Heart right ventricle (tissue), 16 donors: ENCODE measurements around the gene ACER3. TPM values are rescaled to one million over a fixed set of nuclear protein-coding genes. Genes with fewer than 3 reads are reported as not detected.

Source experiments
- ATAC-seq, 8 donors: fragments of 200-7000 bp; cut with Tn5 transposase; one replicate each; pipeline ENCODE4 v1.9.1; 2020; ENCODE audit warnings: mild to moderate bottlenecking in 8 of 8, moderate library complexity in 8 of 8, moderate number of reproducible peaks in 1 of 8
- DNase-seq, 2 donors: peaks; one replicate each; pipeline ENCODE4 v3.0.0-alpha.2; 2020
- H3K27ac ChIP-seq, 10 donors: fragments of 200-600 bp; sonication (generic) in 2 of 10; one replicate each; pipeline versions ENCODE4 v1.5.0 to v1.8.0; 2020 to 2022; ENCODE audit warnings: mild to moderate bottlenecking in 3 of 10
- H3K27me3 ChIP-seq, 7 donors: fragments of 200-600 bp; one replicate each; pipeline ENCODE4 v1.8.0; 2021 to 2022; ENCODE audit warnings: mild to moderate bottlenecking in 2 of 7
- H3K36me3 ChIP-seq, 9 donors: fragments of 200-600 bp; sonication (generic) in 1 of 9; one replicate each; pipeline versions ENCODE4 v1.5.0 to v1.8.0; 2020 to 2022; ENCODE audit warnings: mild to moderate bottlenecking in 2 of 9
- H3K4me1 ChIP-seq, 9 donors: fragments of 200-600 bp; sonication (generic) in 1 of 9; one replicate each; pipeline versions ENCODE4 v1.5.0 to v1.8.0; 2020 to 2022; ENCODE audit warnings: mild to moderate bottlenecking in 4 of 9
- H3K4me3 ChIP-seq, 10 donors: fragments of 200-600 bp; sonication (generic) in 2 of 10; one replicate each; pipeline versions ENCODE4 v1.5.0 to v1.8.0; 2020 to 2022; ENCODE audit warnings: mild to moderate bottlenecking in 7 of 10, moderate library complexity in 2 of 10
- H3K9me3 ChIP-seq, 11 donors: fragments of 200-600 bp in 10 of 11; sonication (generic) in 2 of 11; one replicate each; pipeline versions ENCODE4 v1.5.0 to v1.8.0; 2013 to 2022; ENCODE audit warnings: mild to moderate bottlenecking in 2 of 11, control low read depth in 1 of 11, moderate library complexity in 1 of 11
- CTCF ChIP-seq, 9 donors: fragments of 200-600 bp; sonication (generic) in 2 of 9; IDR thresholded peaks; one replicate each; pipeline versions ENCODE4 v1.5.0 to v1.8.0; 2021 to 2022; ENCODE audit warnings: antibody characterized with exemption in 9 of 9, mild to moderate bottlenecking in 5 of 9, moderate library complexity in 1 of 9
- WGBS, 2 donors: extraction: QIAGEN DNeasy Blood & Tissue Kit; methylation state at CpG; one replicate each; pipeline ENCODE4 v1.1.7; 2013; ENCODE audit warnings: inconsistent platforms in 1 of 2; 5-methylcytosine and 5-hydroxymethylcytosine counted together
- intact Hi-C, 10 donors: fragments of 100-400 bp; cut with DNase I; formaldehyde crosslinking; loops; one replicate each; pipeline versions ENCODE4 v1.11.1 to v1.14.2; 2022
- polyA plus RNA-seq, 2 donors: library from polyadenylated mRNA; stranded (reverse); fragments of 200-250 nt; gene quantifications; one replicate each; pipeline ENCODE4 v1.2.3, GENCODE V29; 2013
- total RNA-seq, 10 donors: library from RNA; stranded (reverse); fragmentation: NEBNext Ultra II Directional in 3 of 10; extraction: Animal tissue kit (Norgen Biotek cat#: 25700) in 3 of 10; gene quantifications; one replicate each; pipeline versions ENCODE4 v1.2.1 to v1.2.4, GENCODE V29; 2021 to 2023
- donor health status: Arrhythmogenic right ventricular cardiomyopathy.
- donor health status: ischemic (EF 13 %, LVEDD 7.1; RV severe dilation, severe dysfunction).
- donor health status: healthy with polysubstance abuse.
- donor health status: DM: no; HTN: yes; CAD: no.
- donor health status: DM: no; HTN: no; CAD: no.
- donor health status: ischemic (EF 25% LVEDD 6.9; RV normal size, moderate dysfunction).
- donor health status: ischemic (EF 25% LVEDD 5.7; RV mildly dilated, moderate dysfunction).
- donor health status: healthy.
- donor health status: DM: yes; HTN: yes; CAD: no.
- donor health status: Ischemic cardiomyopathy.
- donor health status: ischemic (EF 35%, LVEDD 5.7; RV mildly dilated, moderate dysfunction).
- donor health status: nonischemic (EF 11% LVEDD 7.7; RV severe dilation, severe dysfunction).
- donor health status: DM: yes; HTN: yes; CAD: no.
- donor health status: PGD.
- donor health status: ischemic (EF 29% LVEDD 5.4; RV normal size, mild dysfunction).
- donor health status: nonischemic (EF 23%, LVEDD 6.1; RV moderate dilation, normal function).

Gene ACER3
- total and polyA plus RNA-seq, 12 donors, result 2.9 to 14.8 (median 9.6) TPM

- Histone ChIP-seq H3K4me3 (no peak overlapping the region), H3K36me3 (no peaks in the 10 kb centered on the region), H3K4me1 (peaks cover 2 to 14% (median 11%) of the 10 kb centered on the region in 9 donors), H3K27me3 (peaks cover 7 to 66% (median 57%) of the 10 kb centered on the region in 7 donors), H3K9me3 (no peaks in the 10 kb centered on the region), H3K27ac (no peak overlapping the region)
- ATAC-seq (peak in 1 of 8 donors; percentile 21), DNase-seq (no peak)
- intact Hi-C loops, result loop anchor here in 1 of 10 donors (10.0 kb wide), 2 partner anchors 114 to 224 kb away; no protein-coding TSS in a partner anchor
- TF ChIP-seq CTCF (IDR thresholded peaks at IDR 0.05), result no peak
- WGBS, 2 donors, result 71 to 75% methylated on average over 16 of the region's 16 CpGs
Observed at GRCh38 chr11:77038825-77039326, 178.2 kb downstream of the ACER3 start.

DNA sequence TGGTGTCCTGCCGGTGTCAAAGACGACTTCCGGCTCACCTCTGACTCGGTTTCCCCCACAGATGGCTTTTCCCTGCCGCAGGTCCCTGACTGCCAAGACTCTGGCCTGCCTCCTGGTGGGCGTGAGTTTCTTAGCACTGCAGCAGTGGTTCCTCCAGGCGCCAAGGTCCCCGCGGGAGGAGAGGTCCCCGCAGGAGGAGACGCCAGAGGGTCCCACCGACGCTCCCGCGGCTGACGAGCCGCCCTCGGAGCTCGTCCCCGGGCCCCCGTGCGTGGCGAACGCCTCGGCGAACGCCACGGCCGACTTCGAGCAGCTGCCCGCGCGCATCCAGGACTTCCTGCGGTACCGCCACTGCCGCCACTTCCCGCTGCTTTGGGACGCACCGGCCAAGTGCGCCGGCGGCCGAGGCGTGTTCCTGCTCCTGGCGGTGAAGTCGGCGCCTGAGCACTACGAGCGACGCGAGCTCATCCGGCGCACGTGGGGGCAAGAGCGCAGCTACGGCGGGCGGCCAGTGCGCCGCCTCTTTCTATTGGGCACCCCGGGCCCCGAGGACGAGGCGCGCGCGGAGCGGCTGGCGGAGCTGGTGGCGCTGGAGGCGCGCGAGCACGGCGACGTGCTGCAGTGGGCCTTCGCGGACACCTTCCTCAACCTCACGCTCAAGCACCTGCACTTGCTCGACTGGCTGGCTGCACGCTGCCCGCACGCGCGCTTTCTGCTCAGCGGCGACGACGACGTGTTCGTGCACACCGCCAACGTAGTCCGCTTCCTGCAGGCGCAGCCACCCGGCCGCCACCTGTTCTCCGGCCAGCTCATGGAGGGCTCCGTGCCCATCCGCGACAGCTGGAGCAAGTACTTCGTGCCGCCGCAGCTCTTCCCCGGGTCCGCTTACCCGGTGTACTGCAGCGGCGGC lies 179.0 kb downstream of the ACER3 start:
- no peak overlapping the region for H3K27ac ChIP-seq
- peak overlapping the region; percentile 12 to 54 (median 42) for H3K4me3 ChIP-seq
- H3K36me3 ChIP-seq, result no peaks in the 10 kb centered on the region
- DNase-seq (peak in 1 of 2 donors; percentile 28), ATAC-seq (peak; percentile 35 to 80 (median 45))
- H3K9me3 ChIP-seq, result no peaks in the 10 kb centered on the region
- H3K4me1 ChIP-seq, result peaks cover 2 to 14% (median 11%) of the 10 kb centered on the region in 9 donors
- peaks cover 7 to 74% (median 66%) of the 10 kb centered on the region in 7 donors for H3K27me3 ChIP-seq
- intact Hi-C loops, result loop anchor here in 4 of 10 donors (10.0 kb wide), 5 partner anchors 85 to 505 kb away; partner anchors contain the start of gene MYO7A (in 1 of the 4)
- 13 to 14% methylated on average over 102 to 109 of the region's 109 CpGs for WGBS, 2 donors
- TF ChIP-seq CTCF (IDR thresholded peaks at IDR 0.05), result peak in 7 of 9 donors; percentile 34 to 55 (median 46)

DNA sequence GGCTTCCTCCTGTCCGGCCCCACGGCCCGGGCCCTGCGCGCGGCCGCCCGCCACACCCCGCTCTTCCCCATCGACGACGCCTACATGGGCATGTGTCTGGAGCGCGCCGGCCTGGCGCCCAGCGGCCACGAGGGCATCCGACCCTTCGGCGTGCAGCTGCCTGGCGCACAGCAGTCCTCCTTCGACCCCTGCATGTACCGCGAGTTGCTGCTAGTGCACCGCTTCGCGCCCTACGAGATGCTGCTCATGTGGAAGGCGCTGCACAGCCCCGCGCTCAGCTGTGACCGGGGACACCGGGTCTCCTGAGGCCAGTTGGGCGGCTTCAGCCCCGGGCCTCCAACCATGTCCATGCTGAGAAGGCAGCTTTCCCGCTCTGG lies 179.7 kb downstream of the ACER3 start:
- H3K9me3 ChIP-seq, result no peaks in the 10 kb centered on the region
- 66 to 68% methylated on average over 37 of the region's 37 CpGs for WGBS, 2 donors
- no peak for TF ChIP-seq CTCF (IDR thresholded peaks at IDR 0.05)
- H3K27me3 ChIP-seq, result peaks cover 7 to 80% (median 72%) of the 10 kb centered on the region in 7 donors
- DNase-seq (no peak), ATAC-seq (no peak)
- H3K27ac ChIP-seq, result no peak overlapping the region
- H3K4me3 ChIP-seq, result peak overlapping the region in 2 of 10 donors; percentile 46 to 49
- H3K4me1 ChIP-seq, result peaks cover 2 to 14% (median 11%) of the 10 kb centered on the region in 9 donors
- intact Hi-C loops, result loop anchor here in 3 of 10 donors (10.0 kb wide), 3 partner anchors 84 to 504 kb away; partner anchors contain the start of gene MYO7A (in 1 of the 3)
- H3K36me3 ChIP-seq, result no peaks in the 10 kb centered on the region

GRCh38 chr11:77040889-77041288 lies 180.2 kb downstream of the ACER3 start:
- no peak for TF ChIP-seq CTCF (IDR thresholded peaks at IDR 0.05)
- ATAC-seq (no peak), DNase-seq (no peak)
- Histone ChIP-seq H3K9me3 (no peaks in the 10 kb centered on the region), H3K4me3 (no peak overlapping the region), H3K36me3 (no peaks in the 10 kb centered on the region), H3K27me3 (peaks cover 7 to 80% (median 74%) of the 10 kb centered on the region in 7 donors), H3K27ac (no peak overlapping the region), H3K4me1 (peaks cover 2 to 16% (median 12%) of the 10 kb centered on the region in 9 donors)
- intact Hi-C loops, result loop anchor here in 3 of 10 donors (10.0 kb wide), 3 partner anchors 84 to 504 kb away; partner anchors contain the start of gene MYO7A (in 1 of the 3)
- 94% methylated on average over 13 of the region's 13 CpGs for WGBS, 2 donors
